Stimulated activated CD4-positive, alpha-beta T cell treated with anti-CD3 and anti-CD28 coated beads, Interleukin-15, amount 100 ng/mL, for 1 hour (primary cell): ENCODE data around the gene ADGRL2.

Experiments
- DNase-seq, 2 donors: peaks; one replicate each; pipeline ENCODE4 v3.0.0-alpha.2; 2020; ENCODE audit warnings: low read depth in 1 of 2, low spot score in 1 of 2

The ADGRL2 gene

GRCh38 chr1:81899214-81899821, 98.6 kb downstream of the ADGRL2 start:
- no peak for DNase-seq

GRCh38 chr1:81907575-81907974, 106.8 kb downstream of the ADGRL2 start:
- no peak for DNase-seq

GRCh38 chr1:81912383-81912782, 111.6 kb downstream of the ADGRL2 start:
- no peak for DNase-seq

- no peak for DNase-seq
Measured at GRCh38 chr1:81915937-81916336, 115.2 kb downstream of the ADGRL2 start.

- no peak for DNase-seq
Measured at GRCh38 chr1:81920245-81920740, 119.6 kb downstream of the ADGRL2 start.

GRCh38 chr1:81920886-81921285, 120.2 kb downstream of the ADGRL2 start:
- DNase-seq, result no peak

GRCh38 chr1:81921344-81921743, 120.6 kb downstream of the ADGRL2 start:
- no peak for DNase-seq

- no peak for DNase-seq
Measured at GRCh38 chr1:81921851-81922462, 121.2 kb downstream of the ADGRL2 start.

- no peak for DNase-seq
Measured at GRCh38 chr1:81922955-81923354, 122.2 kb downstream of the ADGRL2 start.

- no peak for DNase-seq
Measured at GRCh38 chr1:81929106-81929505, 128.4 kb downstream of the ADGRL2 start.

- no peak for DNase-seq
Measured at GRCh38 chr1:81936853-81937252, 136.1 kb downstream of the ADGRL2 start.

GRCh38 chr1:81937791-81938450, 137.2 kb downstream of the ADGRL2 start:
- no peak for DNase-seq

- DNase-seq, result no peak
Measured at GRCh38 chr1:81948495-81948894, 147.8 kb downstream of the ADGRL2 start.

GRCh38 chr1:81949421-81949820, 148.7 kb downstream of the ADGRL2 start:
- DNase-seq, result no peak

- DNase-seq, result no peak
Measured at GRCh38 chr1:81950037-81950436, 149.3 kb downstream of the ADGRL2 start.

GRCh38 chr1:81950591-81951244, 150.0 kb downstream of the ADGRL2 start:
- no peak for DNase-seq

GRCh38 chr1:81954534-81955020, 153.8 kb downstream of the ADGRL2 start:
- no peak for DNase-seq

- DNase-seq, result no peak
Measured at GRCh38 chr1:81967951-81968350, 167.2 kb downstream of the ADGRL2 start.

- no peak for DNase-seq
Measured at GRCh38 chr1:81970416-81970815, 169.7 kb downstream of the ADGRL2 start.

GRCh38 chr1:81974222-81974841, 173.6 kb downstream of the ADGRL2 start:
- no peak for DNase-seq

- DNase-seq, result no peak
Measured at GRCh38 chr1:81974883-81975555, 174.3 kb downstream of the ADGRL2 start.
